ENCODE data around the gene ENPP3. TPM values are rescaled to one million over a fixed set of nuclear protein-coding genes. Genes with fewer than 3 reads are reported as not detected.

ENPP3 gene
- total and polyA plus RNA-seq, 9 of the 15 experiments (the other 6 are each of a cell fraction or from before 2014, with no cell fraction given) = 14.0 to 32.8 (median 21.6) TPM

DNA sequence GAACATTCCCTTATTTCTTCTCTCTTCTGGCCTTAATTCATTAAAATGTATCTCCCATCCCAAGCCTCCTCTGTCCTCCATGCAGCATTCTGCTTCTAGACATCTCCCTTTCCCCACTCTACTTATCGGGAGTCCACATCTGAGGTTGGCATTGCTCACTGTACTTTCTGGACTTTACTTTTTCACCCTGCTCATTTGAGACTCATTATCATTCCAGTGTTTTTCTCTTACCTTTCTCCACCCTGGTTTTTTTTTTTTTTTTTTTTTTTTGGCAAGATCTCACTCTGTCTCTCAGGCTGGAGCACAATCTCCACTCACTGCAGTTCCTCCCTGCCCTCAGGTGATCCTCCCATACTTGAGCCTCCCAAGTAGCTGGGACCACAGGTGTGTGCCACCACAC lies 4.5 kb downstream of the ENPP3 start:
- DNase-seq (ENCODE audit: extremely low read depth in 1 of 4, low spot score in 3 of 4) = no peak
- ChIA-PET CTCF (ENCODE audit: low intra/inter-chr PET ratio) (no interaction called here), POLR2A (no interaction called here)
- H3K4me3 ChIP-seq = no peak overlapping the region
- TF ChIP-seq ZNF316 (IDR thresholded peaks at IDR 0.05) = peak; percentile 34; the same call in 1 of the 2 replicates
- no peak for TF ChIP-seq NFYB (IDR thresholded peaks at IDR 0.05; ENCODE audit: extremely low read depth, insufficient read length)
- TF ChIP-seq NCOA1 (IDR thresholded peaks at IDR 0.05; ENCODE audit: low read depth) = no peak
- no peak for TF ChIP-seq IRF2 (CRISPR knock-in tag; IDR thresholded peaks at IDR 0.05)
- TF ChIP-seq POLR2G (IDR thresholded peaks at IDR 0.05; ENCODE audit: low read depth, low read length) = no peak
- no peak for TF ChIP-seq MECOM (CRISPR knock-in tag; IDR thresholded peaks at IDR 0.05)
- no peak for TF ChIP-seq SETDB1 (IDR thresholded peaks at IDR 0.05; ENCODE audit: low read length)
- TF ChIP-seq, protein P1, sequence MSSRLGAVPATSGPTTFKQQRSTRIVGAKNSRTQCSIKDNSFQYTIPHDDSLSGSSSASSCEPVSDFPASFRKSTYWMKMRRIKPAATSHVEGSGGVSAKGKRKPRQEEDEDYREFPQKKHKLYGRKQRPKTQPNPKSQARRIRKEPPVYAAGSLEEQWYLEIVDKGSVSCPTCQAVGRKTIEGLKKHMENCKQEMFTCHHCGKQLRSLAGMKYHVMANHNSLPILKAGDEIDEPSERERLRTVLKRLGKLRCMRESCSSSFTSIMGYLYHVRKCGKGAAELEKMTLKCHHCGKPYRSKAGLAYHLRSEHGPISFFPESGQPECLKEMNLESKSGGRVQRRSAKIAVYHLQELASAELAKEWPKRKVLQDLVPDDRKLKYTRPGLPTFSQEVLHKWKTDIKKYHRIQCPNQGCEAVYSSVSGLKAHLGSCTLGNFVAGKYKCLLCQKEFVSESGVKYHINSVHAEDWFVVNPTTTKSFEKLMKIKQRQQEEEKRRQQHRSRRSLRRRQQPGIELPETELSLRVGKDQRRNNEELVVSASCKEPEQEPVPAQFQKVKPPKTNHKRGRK (tag; IDR thresholded peaks at IDR 0.05) = peak; percentile 73
- TF ChIP-seq ZNF143 (CRISPR knock-in tag; IDR thresholded peaks at IDR 0.05) = no peak
- TF ChIP-seq TRIM24 (IDR thresholded peaks at IDR 0.05) = 0 out of 4 replicates have a peak, but pooled peaks of 1 of the 2 experiments have one; percentile 38
- peak; percentile 21; the same call in 1 of the 2 replicates for TF ChIP-seq ZFX (CRISPR knock-in tag; IDR thresholded peaks at IDR 0.05)
- TF ChIP-seq, protein P2, sequence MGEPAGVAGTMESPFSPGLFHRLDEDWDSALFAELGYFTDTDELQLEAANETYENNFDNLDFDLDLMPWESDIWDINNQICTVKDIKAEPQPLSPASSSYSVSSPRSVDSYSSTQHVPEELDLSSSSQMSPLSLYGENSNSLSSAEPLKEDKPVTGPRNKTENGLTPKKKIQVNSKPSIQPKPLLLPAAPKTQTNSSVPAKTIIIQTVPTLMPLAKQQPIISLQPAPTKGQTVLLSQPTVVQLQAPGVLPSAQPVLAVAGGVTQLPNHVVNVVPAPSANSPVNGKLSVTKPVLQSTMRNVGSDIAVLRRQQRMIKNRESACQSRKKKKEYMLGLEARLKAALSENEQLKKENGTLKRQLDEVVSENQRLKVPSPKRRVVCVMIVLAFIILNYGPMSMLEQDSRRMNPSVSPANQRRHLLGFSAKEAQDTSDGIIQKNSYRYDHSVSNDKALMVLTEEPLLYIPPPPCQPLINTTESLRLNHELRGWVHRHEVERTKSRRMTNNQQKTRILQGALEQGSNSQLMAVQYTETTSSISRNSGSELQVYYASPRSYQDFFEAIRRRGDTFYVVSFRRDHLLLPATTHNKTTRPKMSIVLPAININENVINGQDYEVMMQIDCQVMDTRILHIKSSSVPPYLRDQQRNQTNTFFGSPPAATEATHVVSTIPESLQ (CRISPR knock-in tag; IDR thresholded peaks at IDR 0.05) = 0 out of 2 replicates have a peak, but pooled peaks have one; percentile 20
- H3K79me2 ChIP-seq (ENCODE audit: control insufficient read depth, insufficient read depth, low read length) = peaks cover 69% of the 10 kb centered on the region
- peak overlapping the region; percentile 86 for H3K27ac ChIP-seq (ENCODE audit: extremely low read depth, low read depth, low read length)
- WGBS (ENCODE audit: insufficient coverage, low coverage, missing lambda C conversion rate) = 100% methylated on average over 1 of the region's 1 CpG
- no peaks in the 10 kb centered on the region for H3K9me1 ChIP-seq (ENCODE audit: control insufficient read depth, insufficient read depth, low read length)
- H3K27me3 ChIP-seq (ENCODE audit: control insufficient read depth in 2 of 2, insufficient read depth in 2 of 2, low read length in 2 of 2) = no peaks in the 10 kb centered on the region
- no peak for ATAC-seq
- peaks cover 8% of the 10 kb centered on the region; the same call in 2 of the 3 replicates for H3K36me3 ChIP-seq (ENCODE audit: control insufficient read depth, insufficient read depth, low read length)
- in situ Hi-C loops (cut with MboI) (loop anchor here (25.0 kb wide), 1 partner anchor 1171 kb away; the partner anchor contains the start of gene RPS12), intact Hi-C loops (cut with micrococcal nuclease) (no loop called here)
- H3K4me1 ChIP-seq (replicated peaks in 1 of 2; ENCODE audit: control insufficient read depth in 2 of 2, insufficient read depth in 2 of 2, low read length in 2 of 2) = peaks cover 13 to 50% of the 10 kb centered on the region in 2 experiments
- FAIRE-seq = no peak
- H3K9me3 ChIP-seq (replicated peaks; ENCODE audit: control insufficient read depth, insufficient read depth, low read depth, low read length) = peaks cover 2% of the 10 kb centered on the region; the same call in 1 of the 2 replicates
- peak overlapping the region; percentile 30; the same call in 1 of the 2 replicates for H2AFZ ChIP-seq (ENCODE audit: low read depth, low read length)
- BruUV-seq (replicated peaks) = no TSS peak
- peak overlapping the region; percentile 11; the same call in 1 of the 2 replicates for H3K4me2 ChIP-seq (ENCODE audit: insufficient read depth, low read length)
- no peaks in the 10 kb centered on the region for H4K20me1 ChIP-seq (replicated peaks; ENCODE audit: control insufficient read depth, insufficient read depth, low read length)
- H3K9ac ChIP-seq (ENCODE audit: insufficient read depth in 1 of 2, low read depth in 2 of 2, low read length in 2 of 2) = peak overlapping the region in 1 of 2 experiments; percentile 78; a peak in 1 of 4 replicates
